OCI-LY1 (cell line): ENCODE data around the gene GRM7.

Experiments
- EZH2 ChIP-seq: fragments of 200-600 bp; sonication (generic), shearing (Covaris generic); IDR thresholded peaks from 2 replicates; pipeline ENCODE4 v1.8.0; 2017; ENCODE audit warnings: borderline replicate concordance, mixed run types, mild to moderate bottlenecking, antibody characterized with exemption, low read length, moderate library complexity, mixed read lengths
- TF ChIP-seq, protein P1 (sequence below): fragments of 200-600 bp; sonication (generic), shearing (Covaris generic); IDR thresholded peaks from 2 replicates; pipeline ENCODE4 v1.5.1; 2017; ENCODE audit warnings: mild to moderate bottlenecking, antibody characterized with exemption, low read length, moderate library complexity, mixed read lengths

DNA sequence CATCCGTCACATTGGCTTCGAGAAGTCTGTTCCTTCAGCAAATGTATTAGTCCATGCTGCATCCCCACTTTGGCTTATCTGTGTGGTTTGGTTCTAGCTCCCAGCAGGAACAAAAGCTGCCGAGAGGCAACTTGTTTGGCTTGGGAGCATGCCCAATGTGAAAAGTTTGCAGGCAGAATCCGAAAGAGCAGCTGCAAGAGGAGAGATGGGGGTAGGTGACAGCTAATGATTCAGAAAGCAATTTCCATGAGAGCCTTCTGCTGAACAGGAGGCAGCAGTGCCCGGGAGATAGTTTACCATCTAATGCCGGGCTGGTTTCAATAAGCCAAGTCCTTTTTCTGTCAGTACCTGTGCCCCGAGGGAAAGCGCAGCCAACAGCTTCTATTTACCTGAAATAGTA is 60.2 kb downstream of the GRM7 start:
- TF ChIP-seq, protein P1, sequence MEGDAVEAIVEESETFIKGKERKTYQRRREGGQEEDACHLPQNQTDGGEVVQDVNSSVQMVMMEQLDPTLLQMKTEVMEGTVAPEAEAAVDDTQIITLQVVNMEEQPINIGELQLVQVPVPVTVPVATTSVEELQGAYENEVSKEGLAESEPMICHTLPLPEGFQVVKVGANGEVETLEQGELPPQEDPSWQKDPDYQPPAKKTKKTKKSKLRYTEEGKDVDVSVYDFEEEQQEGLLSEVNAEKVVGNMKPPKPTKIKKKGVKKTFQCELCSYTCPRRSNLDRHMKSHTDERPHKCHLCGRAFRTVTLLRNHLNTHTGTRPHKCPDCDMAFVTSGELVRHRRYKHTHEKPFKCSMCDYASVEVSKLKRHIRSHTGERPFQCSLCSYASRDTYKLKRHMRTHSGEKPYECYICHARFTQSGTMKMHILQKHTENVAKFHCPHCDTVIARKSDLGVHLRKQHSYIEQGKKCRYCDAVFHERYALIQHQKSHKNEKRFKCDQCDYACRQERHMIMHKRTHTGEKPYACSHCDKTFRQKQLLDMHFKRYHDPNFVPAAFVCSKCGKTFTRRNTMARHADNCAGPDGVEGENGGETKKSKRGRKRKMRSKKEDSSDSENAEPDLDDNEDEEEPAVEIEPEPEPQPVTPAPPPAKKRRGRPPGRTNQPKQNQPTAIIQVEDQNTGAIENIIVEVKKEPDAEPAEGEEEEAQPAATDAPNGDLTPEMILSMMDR: no peak
- TF ChIP-seq EZH2: no peak
